Hypothalamus (tissue), 51 donors: ENCODE data around the gene SLC23A3.
A peak's percentile ranks its signal among the peaks of the same experiment; 100 is the strongest.

Experiments
- DNase-seq, 51 donors: peaks; one replicate each; lab custom pipeline; 2025; lab: John Stamatoyannopoulos, UW

SLC23A3 gene

DNA sequence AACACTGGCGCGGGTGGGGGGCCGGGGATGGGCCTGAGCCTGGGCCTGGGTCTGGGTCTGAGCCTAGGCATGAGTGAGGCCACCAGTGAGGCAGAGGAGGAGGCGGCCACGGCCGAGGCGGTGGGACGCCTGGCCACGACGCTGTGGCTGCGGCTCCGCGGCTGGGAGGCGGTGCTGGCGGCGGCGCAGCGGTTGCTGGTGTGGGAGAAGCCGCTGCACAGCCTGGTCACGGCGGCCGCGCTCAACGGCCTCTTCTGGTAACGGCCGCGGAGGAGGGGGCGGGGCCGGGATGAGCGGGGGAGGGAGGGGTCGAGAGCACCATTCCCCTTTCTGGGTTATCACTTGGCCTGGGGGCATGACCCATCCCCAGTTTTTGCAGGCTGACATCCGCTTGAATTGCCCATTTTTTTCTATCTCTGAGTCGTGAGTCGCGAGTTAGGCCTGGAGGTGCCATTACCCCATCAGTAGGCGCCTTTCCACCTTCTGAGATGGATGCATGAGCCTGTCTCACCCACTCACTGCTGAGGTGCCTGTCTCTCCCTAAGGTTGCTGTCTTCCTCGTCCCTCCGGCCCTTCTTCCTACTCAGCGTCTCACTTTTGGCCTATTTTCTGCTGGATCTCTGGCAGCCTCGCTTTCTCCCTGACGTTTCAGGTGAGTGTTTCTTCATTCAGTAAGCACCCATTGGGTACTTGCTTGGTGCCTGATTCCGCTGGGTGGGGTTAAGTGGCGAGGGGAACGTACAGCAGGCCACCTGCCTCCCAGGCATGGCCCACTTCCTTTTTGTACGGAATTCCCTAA lies 8.7 kb upstream of the SLC23A3 start:
- peak in 25 of 51 donors; percentile 19 to 83 (median 55) for DNase-seq

DNA sequence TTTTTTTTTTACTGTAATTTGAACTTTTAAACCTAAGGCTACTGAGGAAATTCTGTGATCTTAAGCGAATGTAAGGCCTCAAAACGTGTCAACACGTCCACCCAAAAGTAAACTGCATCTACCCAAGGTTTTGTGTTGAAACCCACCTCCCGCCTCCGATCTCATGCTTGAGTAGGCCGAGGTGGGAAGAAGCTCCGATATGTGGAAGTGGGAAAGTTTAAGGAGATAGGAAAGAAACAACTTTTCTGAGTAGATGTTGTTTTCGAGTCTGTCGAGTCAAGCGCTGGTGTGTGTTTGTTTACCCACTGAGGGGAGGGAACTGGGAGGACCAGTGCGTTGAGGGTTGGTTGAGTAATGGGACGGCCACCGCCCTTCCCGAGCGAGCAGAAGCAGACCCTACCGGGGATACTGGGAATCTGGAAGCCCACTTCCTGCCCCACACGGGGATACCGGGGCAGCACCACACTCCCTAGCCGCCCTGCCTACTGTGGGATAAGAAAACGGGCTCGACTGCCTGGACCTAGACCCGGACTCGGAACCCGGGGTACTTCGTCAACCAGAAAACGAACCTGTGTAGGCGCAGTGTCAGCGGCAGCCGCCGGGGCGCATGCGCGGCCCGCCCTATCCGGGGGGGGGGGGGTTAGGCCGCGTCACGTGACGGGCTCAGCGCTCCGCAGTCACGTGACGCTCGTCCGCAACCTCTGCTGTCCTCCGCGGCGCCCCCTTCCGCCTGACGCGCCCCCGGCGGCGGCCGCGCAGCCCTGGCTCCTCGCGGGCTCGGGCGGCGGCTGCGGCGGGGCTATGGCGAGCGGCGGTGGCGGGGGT lies 7.9 kb upstream of the SLC23A3 start, which contains the start of gene RETREG2:
Gene RETREG2, plus strand, starts transcription at position 724 of the 825 bp plus-strand sequence. Its CDS starts 78 bp downstream, at position 802.
- peak; percentile 53 to 94 (median 79) for DNase-seq

DNA sequence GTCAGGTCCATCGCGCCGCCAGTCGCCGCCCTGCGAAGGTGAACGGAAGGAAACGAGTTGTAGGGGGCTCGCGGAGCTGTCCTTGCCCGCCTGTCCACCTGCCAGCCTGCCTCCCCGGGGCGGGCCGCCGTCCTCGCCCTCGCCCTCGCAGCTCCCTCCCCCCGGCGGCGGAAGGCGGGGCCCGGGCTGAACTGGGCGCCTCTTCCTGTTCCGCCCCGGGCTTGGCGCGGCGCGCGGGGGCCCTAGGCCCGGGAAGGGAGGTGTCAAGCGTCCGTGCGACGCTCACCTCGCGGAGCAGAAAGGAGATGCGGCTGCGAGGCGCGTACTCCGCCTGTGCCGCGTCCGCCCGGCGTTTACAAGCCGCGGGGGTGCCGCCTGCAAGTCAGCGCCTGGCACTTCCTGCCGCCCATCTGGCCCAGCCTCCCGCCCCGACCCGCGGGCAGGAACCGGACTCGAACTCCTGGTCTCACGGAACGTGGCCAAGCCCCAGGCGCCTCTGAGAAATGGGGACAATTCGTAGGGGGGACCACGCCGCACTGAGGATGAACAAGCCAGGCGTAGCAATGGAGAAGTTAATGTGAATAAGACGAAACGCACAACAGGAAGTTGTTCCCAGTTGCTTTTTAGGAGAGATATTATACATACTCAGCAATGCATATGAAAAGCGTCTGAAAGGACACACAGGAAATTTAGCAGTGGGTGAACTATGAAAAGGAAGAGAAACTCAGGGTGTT lies 7.2 kb upstream of the SLC23A3 start, which contains the start of gene CNPPD1:
Gene CNPPD1, minus strand, starts transcription at position 108 of the 734 bp plus-strand sequence. Its CDS starts 97 bp downstream, at position 11.
- DNase-seq = peak; percentile 34 to 91 (median 75)

DNA sequence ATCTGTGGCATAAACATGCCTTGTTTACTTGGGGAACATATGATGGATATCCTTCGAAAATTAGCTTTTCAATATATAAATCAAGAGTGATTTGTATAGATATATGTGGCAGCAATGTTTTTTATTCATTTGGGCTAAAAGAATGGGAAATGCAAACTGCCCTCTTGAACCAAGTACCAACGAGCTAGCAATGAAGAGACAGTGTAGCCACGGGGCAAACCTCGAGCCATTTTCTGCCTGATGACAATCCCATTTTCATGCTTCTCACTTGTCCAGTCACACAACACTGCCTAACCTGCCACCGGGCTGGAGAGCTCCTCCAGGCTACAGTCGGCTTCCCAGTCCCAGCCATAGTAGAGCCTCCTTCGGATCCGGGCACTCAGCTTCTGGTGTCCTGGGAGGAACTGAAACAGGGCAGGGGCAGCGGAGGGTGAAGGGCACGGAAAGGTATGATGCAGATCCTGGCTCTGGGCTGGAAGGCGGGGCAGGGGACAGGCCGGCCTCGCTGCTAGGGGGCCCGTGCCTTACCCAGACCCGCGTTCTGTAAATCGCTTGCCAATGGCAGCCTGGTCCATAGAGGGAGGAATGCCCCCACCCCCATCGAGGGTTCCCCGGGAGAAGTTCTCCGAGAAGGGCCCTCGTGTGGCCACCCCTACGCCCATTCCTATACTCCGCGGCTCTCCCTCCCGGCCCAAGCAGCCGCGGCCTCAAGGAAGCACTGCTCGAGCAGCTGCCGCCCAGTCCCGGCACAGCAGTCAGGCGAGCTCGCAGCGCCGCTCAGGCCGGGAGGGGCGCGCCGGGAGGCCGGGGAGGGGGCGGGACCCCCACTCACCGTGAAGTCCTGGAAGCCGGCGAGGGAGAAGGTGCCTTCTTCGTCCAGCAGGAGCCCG lies 6.3 kb upstream of the SLC23A3 start:
- DNase-seq = peak in 35 of 51 donors; percentile 20 to 86 (median 55)

- no peak for DNase-seq
Observed at GRCh38 chr2:219175486-219175885, 5.7 kb upstream of the SLC23A3 start.

DNA sequence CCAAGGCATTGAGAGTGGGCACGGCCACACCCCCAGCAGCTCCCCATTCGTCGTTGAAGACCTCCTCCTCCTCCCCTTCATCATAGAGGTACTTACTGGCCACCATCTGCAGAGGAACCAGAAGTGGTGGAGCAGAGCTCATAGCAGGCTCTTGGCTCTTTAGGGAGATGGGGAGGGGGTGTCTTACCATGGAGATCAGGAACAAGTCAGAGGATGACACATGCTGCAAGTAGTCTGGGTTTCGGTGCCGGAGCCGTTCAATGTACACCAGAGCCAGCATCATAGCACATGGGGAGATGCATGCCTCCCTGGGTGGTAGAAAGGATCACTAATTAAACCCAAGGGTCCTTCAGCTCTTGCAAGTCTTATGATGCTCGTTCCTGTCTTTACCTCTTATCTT lies 5.0 kb upstream of the SLC23A3 start:
- DNase-seq = no peak

DNA sequence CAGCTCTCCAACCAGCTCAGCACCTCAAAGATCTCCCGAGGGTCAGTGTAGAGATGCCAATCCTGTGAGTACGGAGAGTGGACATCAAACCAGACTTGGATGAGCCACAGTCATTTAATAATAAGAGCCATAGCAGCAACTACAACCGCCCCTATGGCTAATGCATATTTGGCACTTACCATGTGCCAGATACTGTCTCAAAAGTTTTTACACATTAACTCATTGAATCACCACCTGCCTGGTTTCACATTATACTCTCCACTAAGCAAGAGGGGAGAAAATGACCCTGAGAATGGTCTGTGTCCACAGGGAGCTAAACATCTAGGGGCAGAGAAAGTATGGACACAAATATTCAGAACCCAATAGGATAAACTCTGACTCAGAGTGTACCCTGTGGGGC lies 4.3 kb upstream of the SLC23A3 start:
- no peak for DNase-seq

DNA sequence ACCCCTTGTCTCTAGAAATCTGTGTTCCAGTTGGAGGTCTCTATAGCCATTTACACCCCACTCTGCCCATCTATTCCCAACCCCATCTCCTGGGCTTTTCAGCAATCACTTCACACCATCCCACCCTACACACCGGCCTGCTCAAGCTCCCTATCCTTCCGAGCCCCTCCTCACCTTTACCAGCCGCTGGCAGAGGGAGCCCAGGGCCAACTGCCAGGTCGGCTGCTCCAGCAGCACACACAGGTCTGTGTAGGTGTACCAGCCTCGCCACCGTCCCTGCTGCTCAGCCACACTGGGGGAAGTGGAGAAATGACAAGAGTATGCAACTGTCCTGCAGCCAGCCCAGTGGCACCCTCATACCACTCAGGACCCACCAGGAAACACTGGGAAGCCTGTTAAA lies 3.3 kb upstream of the SLC23A3 start:
- no peak for DNase-seq

DNA sequence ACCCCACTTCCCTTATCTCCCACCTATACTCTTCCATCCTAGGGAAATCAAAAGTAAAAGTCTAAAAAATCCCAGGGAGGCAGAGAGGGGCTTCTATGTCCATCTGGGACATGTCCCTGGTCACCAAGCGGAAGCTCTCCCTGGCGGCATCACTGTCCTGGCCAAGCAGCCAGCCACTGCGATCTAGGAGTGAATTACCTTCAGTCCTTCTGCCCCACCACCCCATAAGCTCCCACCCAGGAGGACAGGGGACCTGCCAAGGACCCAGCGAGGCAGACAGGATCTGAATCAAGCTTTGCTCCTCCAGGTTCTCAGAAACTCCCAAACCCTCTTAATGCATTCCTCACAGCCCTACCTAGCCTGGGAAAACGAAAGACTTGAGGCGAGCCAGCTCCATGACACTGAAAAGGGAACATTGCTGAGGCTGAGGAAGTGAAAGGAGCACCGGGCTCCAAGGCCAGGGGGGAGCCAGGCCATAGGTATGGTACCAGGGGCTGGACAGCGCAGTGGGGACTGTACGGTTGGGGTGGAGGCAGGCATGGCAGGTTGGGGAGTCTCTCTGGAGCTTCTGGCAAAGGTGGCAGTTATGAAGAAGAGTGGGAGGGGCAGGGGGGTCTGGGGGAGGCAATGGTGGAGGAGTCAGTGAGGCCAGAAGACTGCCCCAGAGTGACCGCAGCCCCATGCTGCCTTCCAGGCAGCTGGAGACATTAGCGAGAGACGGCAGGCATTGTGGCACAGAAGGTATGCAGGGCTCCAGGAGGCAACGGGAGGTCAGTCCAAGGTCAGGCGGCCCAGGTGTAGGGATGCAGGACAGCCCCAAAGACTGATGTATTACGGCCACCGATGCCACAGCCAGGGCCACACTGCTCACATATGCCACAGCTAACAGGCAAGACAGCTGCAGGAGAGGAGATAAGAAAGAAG lies 2.7 kb upstream of the SLC23A3 start:
- DNase-seq = no peak

- DNase-seq = peak in 15 of 51 donors; percentile 10 to 44 (median 27)
Observed at GRCh38 chr2:219171231-219171651, 1.4 kb upstream of the SLC23A3 start.

GRCh38 chr2:219168932-219169331 lies 897 bp downstream of the SLC23A3 start:
- DNase-seq = no peak

GRCh38 chr2:219168526-219168925 lies 1.3 kb downstream of the SLC23A3 start:
- peak in 6 of 51 donors; percentile 4 to 25 (median 12) for DNase-seq

- no peak for DNase-seq
Observed at GRCh38 chr2:219167997-219168396, 1.8 kb downstream of the SLC23A3 start.

DNA sequence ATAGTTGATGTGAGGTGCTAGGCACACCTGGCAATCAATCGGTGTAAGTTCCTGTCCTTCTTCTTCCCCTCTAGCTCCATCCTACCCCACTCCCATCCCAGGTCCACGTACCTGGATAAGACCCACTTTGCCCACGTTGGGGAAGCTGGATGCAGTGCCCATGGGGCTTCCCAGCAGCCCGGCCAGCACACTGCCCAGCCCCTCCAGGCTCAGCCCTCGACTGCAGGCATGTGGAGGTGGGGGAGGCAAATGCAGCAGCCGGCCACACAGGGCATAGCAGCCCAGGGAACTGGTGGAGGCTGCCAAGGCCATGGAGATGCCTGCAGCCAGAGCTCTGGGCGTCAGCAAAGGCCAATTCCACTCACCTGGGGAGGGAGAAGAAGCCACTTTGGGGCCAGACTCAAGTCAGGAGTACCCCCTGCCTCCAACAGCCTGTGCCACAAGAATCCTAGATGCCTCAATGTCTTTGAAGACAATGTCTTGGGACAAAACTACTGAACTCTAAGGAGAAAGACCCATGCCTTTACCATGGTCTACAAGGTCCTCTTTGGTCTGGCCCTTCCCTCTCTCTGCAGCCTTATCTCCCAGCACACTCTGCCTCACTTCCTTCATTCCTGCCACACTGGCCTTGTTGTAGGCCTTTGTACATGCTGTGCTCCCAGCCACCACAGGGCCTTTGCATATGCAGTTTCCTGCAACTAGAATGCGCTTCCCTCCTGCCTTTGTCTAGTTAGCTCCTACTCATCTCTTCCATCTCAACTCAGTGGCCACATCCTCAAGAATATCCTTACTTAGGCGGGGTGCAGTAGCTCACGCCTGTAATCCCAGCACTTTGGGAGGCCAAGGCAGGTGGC lies 4.5 kb downstream of the SLC23A3 start:
- no peak for DNase-seq

GRCh38 chr2:219163156-219163555 lies 6.7 kb downstream of the SLC23A3 start:
- no peak for DNase-seq

GRCh38 chr2:219161097-219161496 lies 8.7 kb downstream of the SLC23A3 start:
- no peak for DNase-seq

- DNase-seq = peak; percentile 68 to 99 (median 92)
Observed at GRCh38 chr2:219160186-219161017, 9.4 kb downstream of the SLC23A3 start, which contains the start of gene NHEJ1. NHEJ1 (minus strand) TSS chr2:219160815; CDS start chr2:219158362, 2,453 bp downstream.
